SK-N-SH treated with all-trans-retinoic acid at 6 μM for 48 hours (cell line): ENCODE data around the gene C1QTNF12.
A peak's percentile ranks its signal among the peaks of the same experiment; 100 is the strongest.

Experiments used
- ATAC-seq: fragments of 200-7000 bp; cut with Tn5 transposase; 3 replicates; pipeline ENCODE4 v1.9.1; 2020; ENCODE audit warnings: mild to moderate bottlenecking, moderate library complexity
- ARNTL ChIP-seq: fragments of 450-650 bp; formaldehyde crosslinking; IDR thresholded peaks from 2 replicates; pipeline ENCODE4 v1.5.0; 2020; ENCODE audit warnings: low read depth, mild to moderate bottlenecking, moderate library complexity, borderline replicate concordance
- BACH2 ChIP-seq: fragments of 250-450 bp; sonication (Bioruptor Pico); IDR thresholded peaks from 2 replicates; pipeline ENCODE4 v1.9.0; 2021; ENCODE audit warnings: mild to moderate bottlenecking, borderline replicate concordance
- ESRRG ChIP-seq: fragments of 250-450 bp; sonication (Bioruptor Pico); IDR thresholded peaks from 2 replicates; pipeline ENCODE4 v1.6.1; 2021; ENCODE audit warnings: mild to moderate bottlenecking
- ISL1 ChIP-seq: fragments of 250-450 bp; sonication (Bioruptor Pico); IDR thresholded peaks from 2 replicates; pipeline ENCODE4 v2.1.2; 2022; ENCODE audit warnings: mild to moderate bottlenecking, moderate library complexity
- TCF4 ChIP-seq: fragments of 250-450 bp; sonication (Bioruptor Pico); IDR thresholded peaks from 2 replicates; pipeline ENCODE4 v1.8.0; 2021; ENCODE audit warnings: mild to moderate bottlenecking, moderate library complexity, borderline replicate concordance
- ZC3H10 ChIP-seq: fragments of 250-450 bp; sonication (Bioruptor Pico); IDR thresholded peaks from 2 replicates; pipeline ENCODE4 v1.5.1; 2021; ENCODE audit warnings: mild to moderate bottlenecking, moderate library complexity
- ZFP3 ChIP-seq: fragments of 250-450 bp; sonication (Bioruptor Pico); IDR thresholded peaks from 2 replicates; pipeline ENCODE4 v1.5.0; 2020; ENCODE audit warnings: mild to moderate bottlenecking, moderate library complexity
- ZNF565 ChIP-seq: fragments of 450-650 bp; formaldehyde crosslinking; conservative IDR thresholded peaks from 2 replicates; pipeline ENCODE4 v1.5.0; 2020; ENCODE audit warnings: low read depth, mild to moderate bottlenecking, moderate library complexity
- ZNF70 ChIP-seq: fragments of 450-650 bp; formaldehyde crosslinking; IDR thresholded peaks from 2 replicates; pipeline ENCODE4 v1.5.0; 2020; ENCODE audit warnings: mild to moderate bottlenecking, moderate library complexity
- ZNF8 ChIP-seq: fragments of 450-650 bp; formaldehyde crosslinking; IDR thresholded peaks from 2 replicates; pipeline ENCODE4 v1.5.0; 2020; ENCODE audit warnings: mild to moderate bottlenecking, moderate library complexity
- TF ChIP-seq, protein P1 (sequence below): fragments of 250-450 bp; sonication (Bioruptor Pico); IDR thresholded peaks from 2 replicates; pipeline ENCODE4 v1.8.0; 2020; ENCODE audit warnings: mild to moderate bottlenecking, moderate library complexity, borderline replicate concordance
- TF ChIP-seq, protein P2 (sequence below): fragments of 250-450 bp; sonication (Bioruptor Pico); IDR thresholded peaks from 2 replicates; pipeline ENCODE4 v1.5.0; 2020; ENCODE audit warnings: mild to moderate bottlenecking, moderate library complexity
- TF ChIP-seq, protein P3 (sequence below): fragments of 250-450 bp; sonication (Bioruptor Pico); IDR thresholded peaks from 2 replicates; pipeline ENCODE4 v1.5.1; 2021; ENCODE audit warnings: mild to moderate bottlenecking, moderate library complexity
- TF ChIP-seq, protein P4 (sequence below): fragments of 250-450 bp; sonication (Bioruptor Pico); IDR thresholded peaks from 2 replicates; pipeline ENCODE4 v1.5.1; 2020; ENCODE audit warnings: low read depth, mild to moderate bottlenecking, moderate library complexity

C1QTNF12 gene

DNA sequence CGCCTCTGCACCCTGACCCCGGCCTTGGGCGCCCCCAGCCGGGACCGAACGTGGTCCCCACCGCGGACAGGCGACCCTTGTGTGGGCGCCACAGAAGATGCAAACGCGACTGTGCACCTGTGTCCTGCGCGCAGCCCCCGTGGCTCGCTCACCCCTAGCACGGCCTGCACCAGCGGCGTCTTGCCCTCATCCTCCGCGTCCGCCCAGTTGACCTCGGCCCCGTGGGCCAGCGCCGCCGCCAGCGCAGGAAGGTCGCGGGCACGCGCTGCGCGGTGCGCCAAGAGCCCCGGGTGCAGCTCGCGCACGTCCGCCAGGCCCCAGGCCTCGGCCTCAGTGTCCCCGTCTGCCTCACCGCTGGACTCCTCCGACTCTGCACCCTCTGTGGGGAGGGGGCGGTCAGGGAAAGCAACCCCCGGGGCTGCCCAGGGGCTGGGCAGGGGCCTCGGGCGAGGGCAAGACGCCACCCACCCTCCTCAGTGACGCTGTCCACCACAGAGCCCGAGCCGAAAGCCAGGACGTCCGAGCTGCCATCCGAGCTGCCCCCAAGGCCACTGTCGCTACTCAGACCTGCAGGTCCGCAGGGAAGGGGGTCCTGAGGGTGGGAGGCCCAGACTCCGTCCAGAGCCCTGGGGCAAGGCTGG, 47.8 kb upstream of the C1QTNF12 start:
- no peak for TF ChIP-seq BACH2 (CRISPR knock-in tag)
- no peak for ATAC-seq

DNA sequence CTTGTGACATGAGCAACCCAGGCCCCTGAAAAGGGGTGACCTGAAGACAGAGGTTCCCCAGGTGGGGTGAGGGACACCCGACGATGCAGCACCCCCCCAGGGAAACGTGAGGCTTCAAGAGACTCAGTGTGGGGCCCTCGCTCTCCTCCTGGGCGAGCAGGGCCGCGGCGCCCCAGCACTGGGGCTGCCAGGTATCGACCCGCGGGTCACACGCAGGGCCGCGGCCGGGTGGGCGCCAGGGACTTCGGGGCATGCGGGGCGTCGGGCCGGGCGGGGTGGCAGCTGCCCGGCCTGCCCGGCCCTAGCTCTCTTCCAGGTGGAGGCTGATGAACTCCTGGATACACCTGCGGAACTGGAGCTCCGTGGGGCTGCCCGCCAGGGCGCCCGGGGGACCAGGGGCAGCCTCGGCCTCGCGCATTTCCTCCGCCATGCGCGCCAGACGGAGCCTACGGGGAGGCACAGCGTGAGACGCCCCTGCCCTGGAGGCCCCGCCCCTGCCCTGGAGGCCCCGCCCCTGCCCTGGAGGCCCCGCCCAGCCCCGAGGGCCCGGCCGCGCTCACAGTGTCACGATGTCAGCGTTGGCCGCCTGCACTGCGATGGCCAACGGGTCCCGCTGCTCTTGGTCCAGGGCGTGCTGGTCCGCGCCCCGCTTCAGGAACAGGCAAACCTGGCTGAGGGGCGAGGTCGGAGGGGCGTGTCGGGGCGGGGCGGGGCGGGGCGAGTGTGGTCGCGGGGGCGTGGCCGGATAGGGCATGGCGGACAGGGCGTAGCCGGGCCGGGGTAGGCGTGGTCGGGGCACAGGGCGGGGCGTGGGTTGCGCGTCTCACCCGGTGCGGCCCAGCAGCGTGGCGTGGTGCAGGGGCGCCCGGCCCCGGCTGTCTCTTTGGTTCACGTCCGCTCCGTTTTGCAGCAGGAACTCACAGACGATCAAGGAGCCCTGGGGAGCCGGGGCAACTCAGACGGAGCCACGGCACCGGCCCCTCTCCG, 47.0 kb upstream of the C1QTNF12 start:
- TF ChIP-seq TCF4: no peak
- no peak for ATAC-seq

DNA sequence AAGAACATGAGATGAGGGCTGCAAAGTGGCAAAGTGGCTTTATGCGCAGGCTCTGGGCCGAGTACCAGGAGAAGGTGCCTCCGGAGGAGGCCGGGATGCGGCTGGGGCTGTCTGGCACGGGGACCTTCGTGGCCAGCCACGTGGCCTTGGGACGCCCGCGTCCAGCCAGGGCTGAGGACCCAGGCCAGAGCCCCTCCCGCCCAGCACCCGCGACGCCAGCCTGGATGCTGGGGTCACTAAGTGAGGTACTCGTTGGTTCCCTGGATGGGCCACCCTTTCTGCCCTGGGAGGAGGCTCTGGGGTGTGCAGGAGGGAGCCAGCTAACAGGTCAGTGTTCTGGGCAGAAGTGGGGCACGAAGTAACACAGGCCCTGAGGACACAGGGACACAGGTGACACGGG, 46.3 kb upstream of the C1QTNF12 start:
- no peak for ATAC-seq

DNA sequence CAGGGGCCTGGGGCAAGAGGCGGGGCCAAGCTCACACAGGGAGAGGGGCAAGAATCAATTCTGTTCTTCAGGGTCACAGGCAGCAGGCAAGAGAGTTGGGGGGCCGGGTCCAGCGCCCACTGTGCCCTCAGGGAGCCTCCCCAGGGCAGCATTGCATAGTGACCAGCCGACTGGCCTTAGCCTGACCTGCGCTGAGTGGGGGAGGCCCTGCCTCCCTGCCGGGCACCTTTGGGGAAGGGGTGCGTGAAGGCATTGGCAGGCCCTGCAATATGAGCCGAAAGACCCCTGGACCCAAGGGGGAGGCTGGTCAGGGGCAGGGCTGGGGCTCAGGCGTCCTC, 45.9 kb upstream of the C1QTNF12 start:
- no peak; the same call in 2 of the 3 replicates for ATAC-seq
- no peak for TF ChIP-seq ZC3H10 (CRISPR knock-in tag)
- no peak for TF ChIP-seq TCF4

More for the DNA sequence above, 46.3 kb upstream of the C1QTNF12 start:
- TF ChIP-seq ESRRG (no peak), ZNF70 (CRISPR knock-in tag) (no peak), ISL1 (CRISPR knock-in tag) (no peak), ZNF565 (CRISPR knock-in tag) (no peak), ZFP3 (CRISPR knock-in tag) (no peak), ZC3H10 (CRISPR knock-in tag) (no peak), ARNTL (CRISPR knock-in tag) (no peak), ZNF8 (no peak), BACH2 (CRISPR knock-in tag) (no peak), TCF4 (no peak)
- TF ChIP-seq, protein P1, sequence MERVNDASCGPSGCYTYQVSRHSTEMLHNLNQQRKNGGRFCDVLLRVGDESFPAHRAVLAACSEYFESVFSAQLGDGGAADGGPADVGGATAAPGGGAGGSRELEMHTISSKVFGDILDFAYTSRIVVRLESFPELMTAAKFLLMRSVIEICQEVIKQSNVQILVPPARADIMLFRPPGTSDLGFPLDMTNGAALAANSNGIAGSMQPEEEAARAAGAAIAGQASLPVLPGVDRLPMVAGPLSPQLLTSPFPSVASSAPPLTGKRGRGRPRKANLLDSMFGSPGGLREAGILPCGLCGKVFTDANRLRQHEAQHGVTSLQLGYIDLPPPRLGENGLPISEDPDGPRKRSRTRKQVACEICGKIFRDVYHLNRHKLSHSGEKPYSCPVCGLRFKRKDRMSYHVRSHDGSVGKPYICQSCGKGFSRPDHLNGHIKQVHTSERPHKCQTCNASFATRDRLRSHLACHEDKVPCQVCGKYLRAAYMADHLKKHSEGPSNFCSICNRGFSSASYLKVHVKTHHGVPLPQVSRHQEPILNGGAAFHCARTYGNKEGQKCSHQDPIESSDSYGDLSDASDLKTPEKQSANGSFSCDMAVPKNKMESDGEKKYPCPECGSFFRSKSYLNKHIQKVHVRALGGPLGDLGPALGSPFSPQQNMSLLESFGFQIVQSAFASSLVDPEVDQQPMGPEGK (CRISPR knock-in tag): no peak
- TF ChIP-seq, protein P2, sequence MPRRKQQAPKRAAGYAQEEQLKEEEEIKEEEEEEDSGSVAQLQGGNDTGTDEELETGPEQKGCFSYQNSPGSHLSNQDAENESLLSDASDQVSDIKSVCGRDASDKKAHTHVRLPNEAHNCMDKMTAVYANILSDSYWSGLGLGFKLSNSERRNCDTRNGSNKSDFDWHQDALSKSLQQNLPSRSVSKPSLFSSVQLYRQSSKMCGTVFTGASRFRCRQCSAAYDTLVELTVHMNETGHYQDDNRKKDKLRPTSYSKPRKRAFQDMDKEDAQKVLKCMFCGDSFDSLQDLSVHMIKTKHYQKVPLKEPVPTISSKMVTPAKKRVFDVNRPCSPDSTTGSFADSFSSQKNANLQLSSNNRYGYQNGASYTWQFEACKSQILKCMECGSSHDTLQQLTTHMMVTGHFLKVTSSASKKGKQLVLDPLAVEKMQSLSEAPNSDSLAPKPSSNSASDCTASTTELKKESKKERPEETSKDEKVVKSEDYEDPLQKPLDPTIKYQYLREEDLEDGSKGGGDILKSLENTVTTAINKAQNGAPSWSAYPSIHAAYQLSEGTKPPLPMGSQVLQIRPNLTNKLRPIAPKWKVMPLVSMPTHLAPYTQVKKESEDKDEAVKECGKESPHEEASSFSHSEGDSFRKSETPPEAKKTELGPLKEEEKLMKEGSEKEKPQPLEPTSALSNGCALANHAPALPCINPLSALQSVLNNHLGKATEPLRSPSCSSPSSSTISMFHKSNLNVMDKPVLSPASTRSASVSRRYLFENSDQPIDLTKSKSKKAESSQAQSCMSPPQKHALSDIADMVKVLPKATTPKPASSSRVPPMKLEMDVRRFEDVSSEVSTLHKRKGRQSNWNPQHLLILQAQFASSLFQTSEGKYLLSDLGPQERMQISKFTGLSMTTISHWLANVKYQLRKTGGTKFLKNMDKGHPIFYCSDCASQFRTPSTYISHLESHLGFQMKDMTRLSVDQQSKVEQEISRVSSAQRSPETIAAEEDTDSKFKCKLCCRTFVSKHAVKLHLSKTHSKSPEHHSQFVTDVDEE (CRISPR knock-in tag): no peak
- TF ChIP-seq, protein P3, sequence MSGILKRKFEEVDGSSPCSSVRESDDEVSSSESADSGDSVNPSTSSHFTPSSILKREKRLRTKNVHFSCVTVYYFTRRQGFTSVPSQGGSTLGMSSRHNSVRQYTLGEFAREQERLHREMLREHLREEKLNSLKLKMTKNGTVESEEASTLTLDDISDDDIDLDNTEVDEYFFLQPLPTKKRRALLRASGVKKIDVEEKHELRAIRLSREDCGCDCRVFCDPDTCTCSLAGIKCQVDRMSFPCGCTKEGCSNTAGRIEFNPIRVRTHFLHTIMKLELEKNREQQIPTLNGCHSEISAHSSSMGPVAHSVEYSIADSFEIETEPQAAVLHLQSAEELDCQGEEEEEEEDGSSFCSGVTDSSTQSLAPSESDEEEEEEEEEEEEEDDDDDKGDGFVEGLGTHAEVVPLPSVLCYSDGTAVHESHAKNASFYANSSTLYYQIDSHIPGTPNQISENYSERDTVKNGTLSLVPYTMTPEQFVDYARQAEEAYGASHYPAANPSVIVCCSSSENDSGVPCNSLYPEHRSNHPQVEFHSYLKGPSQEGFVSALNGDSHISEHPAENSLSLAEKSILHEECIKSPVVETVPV (CRISPR knock-in tag): no peak
- TF ChIP-seq, all 23 proteins: peak for 0

DNA sequence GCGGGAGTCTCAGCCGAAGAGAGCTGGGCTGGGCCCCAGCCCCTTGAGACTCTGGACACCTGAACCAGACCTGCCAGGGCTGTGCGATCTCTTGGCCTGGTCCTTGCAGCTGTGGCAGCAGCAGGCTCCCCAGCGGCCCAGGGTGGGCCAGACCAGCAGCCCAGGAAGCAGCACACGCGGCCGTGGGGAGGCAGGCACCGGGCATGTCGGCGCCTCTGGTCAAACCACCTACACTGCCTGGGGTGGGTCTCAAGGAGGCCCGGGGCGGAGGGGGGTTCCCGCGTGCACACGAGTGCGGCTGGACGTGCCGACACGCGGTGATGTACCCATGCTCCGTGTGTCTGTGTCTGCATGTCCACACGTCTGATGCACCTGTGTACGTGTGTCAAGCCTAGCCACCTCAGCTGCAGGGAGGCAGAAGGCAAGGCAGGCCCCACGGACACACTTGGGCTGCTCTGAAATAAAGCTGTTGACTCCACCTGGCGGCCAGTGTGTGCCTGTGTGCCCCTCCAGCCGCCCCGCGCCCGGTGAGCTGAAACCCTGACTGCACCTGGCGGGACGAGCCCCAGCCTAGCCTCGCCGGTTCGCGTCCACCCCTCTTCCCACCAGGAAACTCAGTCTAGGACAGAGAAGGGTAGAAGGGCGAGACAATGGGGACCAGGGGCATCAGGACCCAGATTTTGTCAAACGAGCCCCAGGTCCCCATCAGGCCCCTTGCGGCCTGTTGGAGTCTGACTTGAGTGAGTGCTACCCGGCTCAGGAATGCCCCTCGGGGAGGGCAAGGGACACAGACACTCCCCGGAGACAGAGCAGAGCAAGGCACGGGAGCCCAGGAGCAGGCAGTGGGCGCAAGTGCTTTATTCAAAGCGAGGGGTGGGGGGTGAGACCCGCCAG, 45.3 kb upstream of the C1QTNF12 start:
- peak; percentile 87 for ATAC-seq
- TF ChIP-seq ZNF70 (CRISPR knock-in tag) (no peak), ZNF8 (no peak)
- TF ChIP-seq, protein P4, sequence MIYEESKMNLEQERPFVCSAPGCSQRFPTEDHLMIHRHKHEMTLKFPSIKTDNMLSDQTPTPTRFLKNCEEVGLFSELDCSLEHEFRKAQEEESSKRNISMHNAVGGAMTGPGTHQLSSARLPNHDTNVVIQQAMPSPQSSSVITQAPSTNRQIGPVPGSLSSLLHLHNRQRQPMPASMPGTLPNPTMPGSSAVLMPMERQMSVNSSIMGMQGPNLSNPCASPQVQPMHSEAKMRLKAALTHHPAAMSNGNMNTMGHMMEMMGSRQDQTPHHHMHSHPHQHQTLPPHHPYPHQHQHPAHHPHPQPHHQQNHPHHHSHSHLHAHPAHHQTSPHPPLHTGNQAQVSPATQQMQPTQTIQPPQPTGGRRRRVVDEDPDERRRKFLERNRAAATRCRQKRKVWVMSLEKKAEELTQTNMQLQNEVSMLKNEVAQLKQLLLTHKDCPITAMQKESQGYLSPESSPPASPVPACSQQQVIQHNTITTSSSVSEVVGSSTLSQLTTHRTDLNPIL (CRISPR knock-in tag): no peak
- TF ChIP-seq, all 23 proteins: peak for 0
